Sigmoid colon (tissue), 4 donors: ENCODE measurements around the gene MIA2.

ENCODE experiments used
- POLR2A ChIP-seq, 2 donors: fragments of 450-650 bp; IDR thresholded peaks; one replicate each; pipeline ENCODE4 v1.6.1; 2016; ENCODE audit warnings: antibody characterized with exemption in 2 of 2, mild to moderate bottlenecking in 2 of 2, moderate library complexity in 2 of 2
- POLR2AphosphoS5 ChIP-seq, 4 donors: sonication (generic); formaldehyde crosslinking; IDR thresholded peaks; one replicate each; pipeline ENCODE4 v1.6.1; 2017; ENCODE audit warnings: antibody characterized with exemption in 4 of 4
- TF ChIP-seq, protein P1 (sequence below), 4 experiments: fragments of 450-650 bp in 3 of 4; fragments of 200-600 bp in 1 of 4; IDR thresholded peaks; one replicate each; pipeline ENCODE4 v1.5.1; 2016 to 2019; ENCODE audit warnings: antibody characterized with exemption in 4 of 4, mild to moderate bottlenecking in 3 of 4, moderate library complexity in 2 of 4

DNA sequence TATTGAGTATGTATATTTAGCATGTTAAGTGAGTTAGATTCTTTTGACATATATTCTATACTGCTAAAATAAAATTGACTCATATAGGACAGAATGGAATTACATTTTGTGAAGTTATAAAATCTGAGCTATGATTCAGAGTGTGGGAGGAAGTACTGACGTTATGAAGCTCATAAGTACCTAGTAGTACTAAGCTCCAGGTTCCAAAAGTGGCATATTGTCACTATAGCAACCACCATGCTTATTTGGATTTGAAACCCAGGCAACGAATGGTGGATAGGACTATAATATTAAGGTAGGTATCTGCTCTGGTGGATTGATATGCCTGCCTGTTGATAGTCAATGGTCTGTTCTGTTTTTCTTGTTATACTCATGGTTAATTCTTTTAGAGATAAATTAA lies 200.7 kb downstream of the MIA2 start:
- no peak for TF ChIP-seq POLR2AphosphoS5 (IDR thresholded peaks at IDR 0.05)
- TF ChIP-seq, protein P1, sequence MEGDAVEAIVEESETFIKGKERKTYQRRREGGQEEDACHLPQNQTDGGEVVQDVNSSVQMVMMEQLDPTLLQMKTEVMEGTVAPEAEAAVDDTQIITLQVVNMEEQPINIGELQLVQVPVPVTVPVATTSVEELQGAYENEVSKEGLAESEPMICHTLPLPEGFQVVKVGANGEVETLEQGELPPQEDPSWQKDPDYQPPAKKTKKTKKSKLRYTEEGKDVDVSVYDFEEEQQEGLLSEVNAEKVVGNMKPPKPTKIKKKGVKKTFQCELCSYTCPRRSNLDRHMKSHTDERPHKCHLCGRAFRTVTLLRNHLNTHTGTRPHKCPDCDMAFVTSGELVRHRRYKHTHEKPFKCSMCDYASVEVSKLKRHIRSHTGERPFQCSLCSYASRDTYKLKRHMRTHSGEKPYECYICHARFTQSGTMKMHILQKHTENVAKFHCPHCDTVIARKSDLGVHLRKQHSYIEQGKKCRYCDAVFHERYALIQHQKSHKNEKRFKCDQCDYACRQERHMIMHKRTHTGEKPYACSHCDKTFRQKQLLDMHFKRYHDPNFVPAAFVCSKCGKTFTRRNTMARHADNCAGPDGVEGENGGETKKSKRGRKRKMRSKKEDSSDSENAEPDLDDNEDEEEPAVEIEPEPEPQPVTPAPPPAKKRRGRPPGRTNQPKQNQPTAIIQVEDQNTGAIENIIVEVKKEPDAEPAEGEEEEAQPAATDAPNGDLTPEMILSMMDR (IDR thresholded peaks at IDR 0.05), result no peak
- no peak for TF ChIP-seq POLR2A (IDR thresholded peaks at IDR 0.05)
